Activated gamma-delta T cell treated with Interleukin-2 at 50 U/mL for 16 hours (primary cell): ENCODE results near the gene ANKRD11.
"Not testable (repeated sequence)": the region's sequence is repeated elsewhere in the genome, so short reads cannot be mapped to it uniquely, and the experiment has no call there.

ENCODE experiments used
- DNase-seq: peaks from one replicate; pipeline ENCODE4 v3.0.0-alpha.2; 2020

The ANKRD11 gene

GRCh38 chr16:89274561-89275283, 215.6 kb downstream of the ANKRD11 start:
- DNase-seq: no peak

DNA sequence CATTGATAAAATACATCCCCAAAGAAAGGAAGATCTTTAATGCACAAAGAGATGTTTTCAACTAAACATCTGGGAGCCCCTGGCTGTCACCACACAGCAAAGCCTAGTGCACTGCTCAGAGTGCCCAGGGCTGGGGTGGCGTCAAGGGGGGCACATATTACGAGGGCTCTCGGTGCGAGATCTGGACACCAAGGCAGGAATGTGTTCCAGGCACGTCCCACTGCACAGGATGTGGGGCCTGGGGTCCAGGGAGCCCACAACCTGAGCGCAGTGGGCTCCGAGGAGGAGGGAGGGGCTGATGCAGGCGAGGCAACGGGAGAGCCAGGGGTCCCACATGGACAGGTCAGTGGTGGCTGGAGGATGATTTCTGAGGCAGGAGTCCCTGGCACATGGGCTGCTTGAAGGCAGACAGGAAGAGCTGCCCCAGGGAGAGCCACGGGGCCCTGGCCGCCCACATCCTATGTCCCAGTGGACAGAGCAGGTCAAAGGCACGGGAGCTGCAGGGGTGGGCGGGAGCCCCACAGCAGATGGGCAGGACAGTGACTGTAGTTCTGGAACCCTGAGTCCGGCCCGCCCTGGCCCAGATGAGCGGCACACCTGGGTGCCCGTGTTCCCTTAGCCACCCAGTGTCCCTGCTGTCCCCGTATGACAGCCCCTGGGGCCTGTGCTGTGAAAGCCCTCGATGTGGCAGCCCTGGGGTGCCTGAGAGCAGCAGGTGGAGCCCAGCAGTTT, 216.5 kb downstream of the ANKRD11 start:
- no peak for DNase-seq

DNA sequence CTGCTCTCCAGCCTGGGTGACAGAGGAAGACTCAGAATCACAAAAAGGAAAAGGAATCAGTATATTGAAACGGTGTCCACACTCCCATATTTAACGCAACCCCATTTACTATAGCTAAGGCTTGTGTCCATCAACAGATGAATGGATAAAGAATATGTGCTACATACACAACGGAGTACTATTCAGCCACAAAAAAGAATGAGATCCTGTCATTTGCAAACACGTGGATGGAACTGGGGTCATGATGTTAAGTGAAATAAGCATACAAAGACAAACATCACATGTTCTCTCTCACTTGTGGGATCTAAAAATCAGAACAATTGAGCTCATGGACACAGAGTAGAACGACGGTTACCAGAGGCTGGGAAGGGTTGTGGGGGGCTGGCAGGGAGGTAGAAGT, 217.7 kb downstream of the ANKRD11 start:
- DNase-seq: no peak

DNA sequence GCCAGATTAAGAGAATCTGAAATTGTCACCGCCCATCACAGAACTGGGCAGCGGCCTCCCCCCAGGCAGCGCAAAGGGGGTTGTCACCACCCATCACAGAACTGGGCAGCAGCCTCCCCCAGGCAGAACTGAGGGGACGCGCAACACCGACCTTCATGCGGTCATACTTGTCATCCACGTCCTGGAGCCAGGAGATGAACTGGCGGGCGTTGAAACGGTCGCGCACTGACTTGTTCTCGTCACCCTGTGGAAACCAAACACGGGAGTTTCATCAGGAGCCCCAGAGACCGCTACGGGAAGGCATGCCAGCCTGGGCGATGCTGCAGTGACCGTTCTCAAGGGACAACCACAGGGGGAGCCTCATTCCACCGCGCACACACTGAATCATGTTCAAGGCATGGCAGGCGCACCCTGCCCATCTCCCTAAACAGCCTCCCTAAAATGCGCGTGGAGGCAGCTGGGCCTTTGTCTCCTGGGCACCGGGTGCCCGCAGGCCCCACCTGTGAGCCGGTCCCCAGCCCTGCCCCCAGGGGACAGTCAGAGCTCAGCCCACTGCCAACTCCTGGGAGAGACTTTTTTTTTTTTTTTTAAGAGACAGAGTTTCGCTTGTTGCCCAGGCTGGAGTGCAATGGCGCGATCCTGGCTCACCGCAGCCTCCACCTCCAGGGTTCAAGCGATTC, 219.6 kb downstream of the ANKRD11 start:
- DNase-seq: no peak

DNA sequence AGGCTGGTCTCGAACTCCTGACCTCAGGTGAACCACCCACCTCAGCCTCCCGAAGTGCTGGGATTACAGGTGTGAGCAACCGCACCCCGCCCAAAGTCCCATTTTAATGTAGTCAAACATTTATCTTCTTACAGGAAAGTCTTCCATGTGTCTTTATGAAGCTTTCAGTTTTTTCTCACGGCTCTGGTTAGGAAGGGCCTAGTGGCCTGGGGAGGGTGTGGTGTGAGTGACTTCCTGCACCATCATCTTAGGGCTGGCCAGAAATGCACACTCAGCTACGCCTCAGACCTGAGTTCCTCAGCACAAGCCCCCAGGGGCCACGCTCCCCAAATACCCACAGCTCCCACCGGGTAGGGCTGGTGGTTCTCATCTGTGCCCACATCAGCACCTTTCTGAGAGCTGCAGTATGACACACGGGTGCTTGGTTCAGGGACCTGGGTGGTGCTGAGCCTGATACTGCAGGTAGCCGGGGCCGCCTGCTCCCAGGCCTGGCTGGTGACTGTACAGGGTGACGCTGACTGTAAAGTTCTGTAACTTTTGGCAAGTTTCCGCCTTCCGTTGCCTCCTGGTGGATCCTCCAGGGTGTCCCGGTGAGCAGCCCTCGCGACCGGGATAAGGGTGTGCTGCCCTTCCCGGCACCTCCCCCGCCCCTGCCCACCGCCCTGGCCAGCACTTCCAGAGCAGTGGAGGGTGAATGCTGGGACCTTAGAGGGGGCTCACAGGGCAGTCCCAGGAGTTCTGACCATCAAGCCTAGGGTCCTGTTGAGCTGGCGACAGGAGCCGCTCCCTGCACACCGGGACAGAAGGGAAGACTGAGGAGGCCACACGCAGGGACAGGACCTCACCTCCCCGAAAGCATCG, 220.3 kb downstream of the ANKRD11 start:
- no peak for DNase-seq

DNA sequence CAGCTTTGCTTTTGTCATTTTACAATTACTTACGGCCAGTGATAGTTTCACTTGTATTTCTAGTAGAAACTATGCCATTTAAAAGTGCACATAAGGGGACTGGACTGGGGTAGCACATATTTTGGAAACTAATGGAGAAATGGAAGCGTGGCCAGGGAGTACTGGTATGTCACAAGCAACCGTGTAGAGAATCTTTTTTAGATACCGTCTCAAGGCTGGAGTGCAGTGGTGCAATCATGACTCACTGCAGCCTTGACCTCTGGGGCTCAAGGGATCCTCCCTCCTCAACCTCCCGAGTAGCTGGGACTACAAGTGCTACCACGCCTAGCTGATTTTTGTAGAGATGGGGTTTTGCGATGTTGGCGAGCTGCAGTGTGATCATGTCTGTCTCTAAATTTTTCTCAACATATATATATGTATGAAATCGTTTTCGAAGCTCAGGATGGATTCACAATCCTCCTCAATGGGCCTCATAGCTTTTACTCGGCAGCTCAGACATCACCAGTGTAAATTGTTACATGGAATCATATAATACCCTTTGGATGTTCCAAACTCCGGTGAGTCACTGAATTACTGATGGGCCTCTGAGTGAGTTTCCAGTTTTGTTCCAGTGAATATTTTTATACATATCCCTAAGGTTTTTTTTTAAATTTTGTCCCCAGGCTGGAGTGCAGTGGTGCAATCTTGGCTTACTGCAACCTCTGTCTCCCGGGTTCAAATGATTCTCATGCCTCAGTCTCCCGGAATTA, 221.2 kb downstream of the ANKRD11 start:
- no peak for DNase-seq

- DNase-seq: no peak
These were observed 221.8 kb downstream of the ANKRD11 start for GRCh38 chr16:89268585-89268984.

- not testable (repeated sequence) for DNase-seq
These were observed 222.6 kb downstream of the ANKRD11 start for GRCh38 chr16:89267746-89268145.

DNA sequence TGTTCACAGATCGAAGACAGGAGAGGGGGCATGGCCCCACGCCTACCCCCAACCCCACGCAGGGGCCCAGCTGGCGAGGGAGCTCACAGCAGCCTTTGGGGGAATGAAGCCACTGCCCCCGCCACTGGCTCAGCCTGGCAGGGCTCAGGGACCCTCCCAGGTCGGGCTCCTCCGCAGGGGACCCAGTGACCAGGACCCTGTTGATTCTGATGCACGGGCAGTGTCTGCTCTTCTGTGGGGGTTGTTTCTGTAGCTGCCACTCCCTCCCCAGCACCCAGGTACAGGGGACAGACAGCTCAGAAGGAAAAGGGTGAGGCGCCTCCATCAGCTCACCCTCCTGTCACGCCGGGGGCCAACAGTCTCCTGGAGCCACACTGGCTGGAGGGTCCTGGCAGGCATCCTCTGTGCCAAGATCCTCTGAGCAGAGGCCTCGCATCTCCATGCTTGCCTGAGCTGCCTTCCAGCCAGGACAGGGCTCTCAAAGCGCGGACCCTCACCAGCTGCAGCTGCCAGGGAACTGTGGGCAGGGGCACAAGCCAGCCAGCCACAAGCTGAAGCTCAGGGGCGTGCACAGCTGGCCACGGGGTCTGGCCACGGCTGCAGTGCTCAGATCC, 223.7 kb downstream of the ANKRD11 start:
- no peak for DNase-seq

DNA sequence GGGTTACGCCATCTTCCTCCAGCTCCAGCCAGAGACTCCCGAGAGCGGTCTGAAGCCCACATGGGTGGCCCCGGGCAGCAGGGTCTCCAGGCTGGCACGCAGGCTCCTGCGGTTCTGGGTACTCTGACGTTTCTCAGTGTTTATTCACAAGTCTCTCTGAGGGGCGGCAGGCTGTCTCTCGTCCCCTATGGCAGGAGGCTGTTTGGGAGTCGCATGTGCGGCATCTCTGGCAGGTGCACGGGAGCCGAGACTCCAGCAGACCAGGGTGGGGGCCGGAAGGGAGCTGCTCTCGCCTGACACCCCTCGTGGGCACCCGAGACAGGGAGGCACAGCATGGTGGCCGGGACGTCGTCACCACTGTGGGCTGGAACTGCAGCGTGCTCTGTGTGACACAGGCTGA, 224.7 kb downstream of the ANKRD11 start:
- no peak for DNase-seq

DNA sequence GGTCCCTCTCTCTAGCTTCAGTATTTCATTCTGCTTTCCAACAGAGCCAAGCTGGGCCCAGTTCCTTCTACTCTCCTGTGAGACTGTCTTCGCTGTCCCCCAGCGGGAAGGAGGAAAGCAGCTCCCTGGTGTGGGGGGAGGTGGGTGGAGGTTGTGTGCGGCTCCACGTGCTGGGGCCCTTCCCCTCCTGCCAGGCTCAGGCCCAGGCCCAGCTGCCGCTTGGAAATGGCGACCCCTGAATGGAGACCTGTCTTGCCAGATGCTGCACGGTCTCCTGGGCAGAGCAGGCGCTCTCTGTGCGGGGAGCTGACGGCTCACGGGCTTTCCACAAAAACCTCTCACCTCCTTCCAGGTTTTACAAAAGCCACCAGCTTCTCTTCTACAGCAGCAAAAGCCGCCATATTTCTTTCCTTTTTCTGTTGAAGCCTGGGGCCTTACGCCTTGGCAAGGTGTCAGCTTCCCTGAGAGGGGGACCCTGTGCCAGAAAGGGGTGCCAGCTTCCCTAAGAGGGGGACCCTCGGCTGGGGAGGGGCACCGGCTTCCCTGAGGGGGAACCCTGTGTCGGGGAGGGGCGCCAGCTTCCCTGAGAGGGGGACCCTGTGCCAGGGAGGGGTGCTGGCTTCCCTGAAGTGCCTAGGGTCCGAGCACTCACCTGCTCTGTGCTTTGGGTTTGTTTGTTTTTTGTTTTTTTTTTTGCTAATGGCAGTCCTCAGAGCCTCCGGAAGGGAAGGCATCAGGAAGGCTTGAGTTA, 225.4 kb downstream of the ANKRD11 start:
- no peak for DNase-seq

DNA sequence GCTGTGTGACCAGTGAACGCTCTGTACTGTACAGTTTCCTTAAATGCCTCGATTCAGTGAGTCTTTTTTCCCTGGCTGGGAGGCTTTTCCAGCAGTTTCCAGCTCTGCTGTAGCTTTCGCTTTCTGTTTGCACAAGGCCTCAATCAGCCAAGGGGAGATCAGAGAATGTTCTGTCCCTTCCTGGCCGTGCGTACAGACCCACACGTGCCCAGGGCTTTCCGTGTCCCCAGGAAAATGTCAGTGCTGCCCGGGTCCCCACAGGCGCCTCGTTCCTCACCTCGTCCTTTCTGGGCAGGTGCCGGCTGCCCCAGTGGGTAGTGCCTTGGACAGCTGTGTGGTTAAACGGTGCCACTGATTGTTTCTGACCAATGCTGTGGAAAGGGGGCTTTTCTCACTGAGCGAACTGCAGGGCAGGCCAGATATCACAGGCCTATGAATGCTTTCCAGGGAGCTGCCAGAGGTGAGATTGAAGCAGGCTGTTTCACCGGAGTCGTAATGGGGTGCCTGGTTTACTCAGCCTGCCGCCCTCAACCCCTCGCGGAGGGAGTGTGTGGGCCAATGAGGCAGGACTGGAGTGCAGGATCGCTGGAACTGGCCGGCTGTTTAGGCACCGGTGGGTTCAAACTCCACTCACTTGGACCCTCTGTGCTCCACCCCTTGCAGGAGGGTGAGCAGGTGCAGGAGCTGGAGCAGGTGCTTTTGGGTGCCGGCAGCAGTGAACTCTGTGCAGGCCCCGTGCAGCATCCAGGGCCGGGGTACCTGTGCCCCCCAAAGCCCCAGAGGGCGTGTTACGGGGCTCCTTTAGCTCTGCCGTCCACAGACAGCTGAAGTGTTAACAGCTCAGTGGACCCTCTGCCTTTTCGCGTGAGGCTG, 228.4 kb downstream of the ANKRD11 start:
- DNase-seq: no peak

- DNase-seq: not testable (repeated sequence)
These were observed 230.5 kb downstream of the ANKRD11 start for GRCh38 chr16:89259901-89260300.

DNA sequence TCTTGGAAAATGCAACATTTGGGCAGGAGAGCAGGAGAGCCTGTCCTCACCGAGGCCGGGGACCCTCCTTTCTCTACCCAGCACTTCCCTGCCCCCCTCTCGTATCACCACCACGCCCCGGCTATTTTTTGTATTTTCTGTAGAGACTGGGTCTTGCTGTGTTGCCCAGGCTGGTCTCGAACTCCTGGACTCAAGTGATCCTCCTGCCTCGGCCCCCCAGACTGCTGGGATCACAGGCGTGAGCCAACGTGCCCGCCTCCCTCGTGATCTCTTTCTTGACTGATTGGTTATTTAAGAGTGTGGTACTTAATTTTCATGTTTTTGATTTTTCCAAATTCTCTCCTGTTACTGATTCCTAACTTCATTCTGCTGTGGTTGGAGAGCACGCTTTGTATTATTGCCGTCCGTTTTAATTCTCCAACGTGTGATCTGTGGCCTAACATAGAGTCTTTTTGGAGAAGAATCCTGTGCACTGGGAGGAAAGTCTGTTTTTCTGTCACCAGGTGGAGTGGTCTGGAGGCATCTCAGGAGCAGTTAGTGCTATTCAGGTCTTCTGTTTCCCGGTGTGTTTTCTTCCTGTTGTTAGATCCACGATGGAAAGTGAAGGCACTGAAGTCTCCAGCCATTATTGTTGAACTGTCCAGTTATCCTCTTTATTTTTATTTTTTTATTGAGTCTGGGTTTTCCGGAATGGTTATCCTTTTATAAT, 232.4 kb downstream of the ANKRD11 start:
- no peak for DNase-seq

- no peak for DNase-seq
These were observed 233.1 kb downstream of the ANKRD11 start for GRCh38 chr16:89257281-89257731.

- peak; percentile 66 for DNase-seq
These were observed 233.6 kb downstream of the ANKRD11 start for GRCh38 chr16:89256651-89257254.

DNA sequence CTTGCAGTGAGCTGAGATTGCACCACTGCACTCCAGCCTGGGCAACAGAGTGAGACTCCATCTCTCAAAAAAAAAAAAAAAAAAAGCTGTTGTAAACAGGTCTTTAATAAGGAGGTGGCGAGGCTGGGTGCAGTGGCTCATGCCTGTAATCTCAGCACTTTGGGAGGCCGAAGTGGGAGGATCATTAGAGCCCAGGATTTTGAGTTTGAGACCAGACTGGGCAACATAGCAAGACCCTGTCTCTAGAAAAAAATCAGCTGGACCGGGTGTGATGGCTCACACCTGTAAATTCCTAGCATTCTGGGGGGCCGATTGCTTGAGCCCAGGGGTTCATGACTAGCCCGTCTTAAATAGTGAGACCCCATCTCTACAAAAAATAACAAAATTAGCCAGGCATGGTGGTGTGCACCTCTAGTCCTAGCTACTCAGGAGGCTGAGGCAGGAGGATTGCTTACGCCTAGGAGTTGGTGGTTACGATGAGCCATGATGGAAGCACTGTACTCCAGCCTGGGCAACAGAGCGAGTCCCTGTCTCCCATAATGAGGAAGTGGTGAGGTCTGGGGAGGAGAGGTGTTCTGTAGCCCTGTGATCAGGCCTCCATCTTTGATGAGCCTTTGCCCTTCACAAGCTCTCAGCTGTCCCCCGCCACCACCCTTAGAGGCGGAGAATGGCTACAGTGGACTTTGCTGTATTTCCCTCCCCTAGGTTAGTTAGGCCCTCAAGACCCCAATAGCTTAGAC, 236.6 kb downstream of the ANKRD11 start:
- DNase-seq: no peak
